NK-92 (cell line): ENCODE data around the gene GPR142.

Experiments used
- DNase-seq: peaks from one replicate; lab custom pipeline; 2025; ENCODE audit not compliant: unreplicated experiment; lab: John Stamatoyannopoulos, UW

The GPR142 gene, protein sequence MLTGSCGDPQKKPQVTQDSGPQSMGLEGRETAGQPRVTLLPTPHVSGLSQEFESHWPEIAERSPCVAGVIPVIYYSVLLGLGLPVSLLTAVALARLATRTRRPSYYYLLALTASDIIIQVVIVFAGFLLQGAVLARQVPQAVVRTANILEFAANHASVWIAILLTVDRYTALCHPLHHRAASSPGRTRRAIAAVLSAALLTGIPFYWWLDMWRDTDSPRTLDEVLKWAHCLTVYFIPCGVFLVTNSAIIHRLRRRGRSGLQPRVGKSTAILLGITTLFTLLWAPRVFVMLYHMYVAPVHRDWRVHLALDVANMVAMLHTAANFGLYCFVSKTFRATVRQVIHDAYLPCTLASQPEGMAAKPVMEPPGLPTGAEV

DNA sequence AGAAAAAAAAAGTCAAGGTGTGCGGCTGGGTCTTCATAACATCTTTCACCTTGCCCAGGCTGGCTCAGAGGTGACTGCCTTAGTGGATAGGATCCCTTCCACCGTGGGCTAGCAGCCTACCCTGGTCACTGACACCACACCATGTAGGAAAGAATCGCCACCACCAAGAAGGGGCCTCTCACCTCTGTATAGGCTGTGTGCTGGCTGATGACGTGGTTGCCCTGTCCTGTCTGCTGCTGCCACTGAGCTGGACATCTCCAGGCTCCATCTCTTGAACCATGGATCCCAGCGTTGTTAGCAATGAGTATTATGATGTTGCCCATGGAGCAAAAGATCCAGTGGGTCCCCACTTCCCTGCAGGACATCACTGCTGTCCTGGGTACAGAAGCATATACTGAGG, at the start of gene GPR142:
GPR142 (plus strand) TSS at position 301 of the 400 bp plus-strand sequence. CDS start 2,035 bp downstream, outside the sequence.
- no peak for DNase-seq

GRCh38 chr17:74318391-74318790, 48.9 kb upstream of the GPR142 start:
- DNase-seq, result no peak

- DNase-seq, result no peak
These were observed 42.8 kb upstream of the GPR142 start for GRCh38 chr17:74324521-74324920.

- no peak for DNase-seq
These were observed 41.9 kb upstream of the GPR142 start for GRCh38 chr17:74325376-74325742.

DNA sequence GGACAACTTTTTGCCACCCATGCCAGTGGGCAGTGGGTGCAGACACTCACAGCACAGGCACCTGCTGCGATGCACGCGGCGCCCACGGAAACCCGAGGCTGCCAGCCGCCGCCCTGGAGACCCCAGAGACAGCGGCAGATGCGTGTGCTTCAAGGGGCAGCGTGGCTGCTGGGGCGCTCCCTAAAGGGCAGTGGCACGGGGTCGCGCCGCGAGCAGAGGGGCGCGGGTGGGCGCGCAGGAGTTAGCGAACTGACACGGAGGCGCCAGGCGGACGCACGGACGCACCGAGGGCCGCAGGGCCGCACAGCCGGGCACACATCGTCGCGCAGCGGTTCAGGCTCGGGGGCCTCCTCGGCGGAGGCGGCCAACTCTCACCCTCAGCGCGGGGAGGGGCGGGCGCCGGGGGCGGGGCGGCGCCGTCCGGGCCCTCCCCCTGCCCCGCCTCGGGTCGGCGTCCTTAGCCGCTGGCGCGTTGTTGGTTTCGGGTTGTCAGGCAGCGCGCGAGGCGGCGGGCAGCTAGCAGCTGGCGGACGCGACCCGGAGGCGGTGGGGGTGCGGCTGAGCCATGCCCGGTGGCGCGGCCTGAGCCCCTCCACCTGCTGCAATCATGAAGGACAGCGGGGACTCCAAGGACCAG, 41.4 kb upstream of the GPR142 start, which contains the start of gene KIF19:
KIF19 (plus strand) TSS at position 484 of the 637 bp plus-strand sequence; CDS start at position 608, 124 bp downstream.
- DNase-seq, result no peak

DNA sequence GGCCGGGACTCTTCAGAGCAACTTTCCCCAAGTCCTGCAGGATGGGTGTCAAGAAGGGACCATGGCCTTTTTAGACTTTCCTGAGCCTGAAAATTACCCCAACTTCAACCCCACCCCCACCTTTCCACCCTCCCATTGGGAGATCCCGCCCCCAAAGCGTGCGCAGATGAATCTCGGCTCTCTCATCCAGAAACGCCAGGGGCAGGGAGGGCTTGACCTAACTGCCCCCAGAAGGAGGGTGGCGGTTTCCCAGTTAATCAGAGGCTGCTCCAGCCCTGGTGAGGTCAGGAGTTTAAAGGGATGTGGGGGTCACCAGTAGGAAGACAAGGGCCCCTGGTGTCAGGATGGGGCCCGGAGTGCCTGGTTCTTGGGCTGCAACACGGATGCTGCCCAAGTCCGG, 40.8 kb upstream of the GPR142 start:
- DNase-seq, result no peak

DNA sequence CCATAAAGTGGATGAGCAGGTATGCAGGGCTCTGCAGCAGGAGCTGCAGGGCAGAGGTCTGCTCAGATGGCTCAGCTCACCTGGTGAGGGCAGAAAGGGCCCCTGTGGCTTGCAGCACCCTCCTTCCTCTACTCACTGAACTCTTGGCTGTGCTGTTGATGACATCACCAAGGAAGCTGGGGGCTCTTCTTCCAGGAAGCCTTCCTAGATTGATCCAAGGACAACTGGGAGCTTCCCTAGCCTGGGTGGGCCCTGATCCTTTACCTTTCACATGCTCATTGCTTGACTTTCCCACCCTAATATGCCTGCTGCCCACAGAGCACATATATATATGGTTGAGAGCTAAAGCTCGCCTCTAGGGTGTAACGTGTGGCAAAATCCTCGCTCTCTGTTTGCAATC, 38.8 kb upstream of the GPR142 start:
- no peak for DNase-seq

DNA sequence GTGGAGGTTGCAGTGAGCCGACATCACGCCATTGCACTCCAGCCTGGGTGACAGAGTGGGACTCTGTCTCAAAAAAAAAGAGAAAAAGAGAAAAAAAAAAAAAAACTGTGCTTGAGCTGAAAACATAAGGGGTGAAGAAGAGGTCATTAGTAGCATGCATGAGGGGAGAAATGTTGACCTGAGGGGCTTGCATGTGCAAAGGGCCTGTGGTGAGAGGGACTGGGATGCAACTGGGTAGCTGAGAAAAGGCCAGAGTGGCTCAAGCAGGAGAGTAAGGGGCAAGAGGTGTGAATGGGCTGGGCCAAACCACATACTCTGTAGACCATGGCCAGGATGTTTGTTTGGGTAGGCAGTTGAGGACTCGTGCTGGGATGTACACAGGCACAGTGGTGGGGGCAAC, 37.9 kb upstream of the GPR142 start:
- no peak for DNase-seq

DNA sequence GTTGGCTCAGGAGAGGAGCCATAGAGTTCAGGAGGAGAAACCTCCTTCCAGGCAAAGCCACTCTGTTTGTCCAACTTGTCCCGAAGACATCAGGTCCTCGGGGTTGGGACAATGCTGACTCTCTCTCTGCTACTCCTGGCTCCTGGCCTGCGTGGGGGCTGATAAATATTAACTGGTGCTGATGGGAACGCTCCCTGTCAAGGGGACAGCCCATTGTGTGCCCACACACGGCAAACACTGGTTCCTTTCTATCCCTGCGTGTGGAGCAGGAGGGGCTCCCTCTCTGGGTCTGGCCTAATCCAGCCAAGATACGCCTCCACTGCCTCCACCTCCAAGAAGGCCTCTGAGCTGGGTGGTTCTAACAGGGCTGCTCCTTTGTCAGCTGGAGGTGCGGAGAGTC, 36.9 kb upstream of the GPR142 start:
- DNase-seq, result no peak

GRCh38 chr17:74332017-74332650, 35.2 kb upstream of the GPR142 start:
- no peak for DNase-seq

- DNase-seq, result no peak
These were observed 34.5 kb upstream of the GPR142 start for GRCh38 chr17:74332763-74333283.

- no peak for DNase-seq
These were observed 32.8 kb upstream of the GPR142 start for GRCh38 chr17:74334393-74335039.

- DNase-seq, result no peak
These were observed 31.7 kb upstream of the GPR142 start for GRCh38 chr17:74335529-74336062.

GRCh38 chr17:74336307-74336706, 31.0 kb upstream of the GPR142 start:
- DNase-seq, result no peak

- no peak for DNase-seq
These were observed 29.3 kb upstream of the GPR142 start for GRCh38 chr17:74337834-74338500.

GRCh38 chr17:74339537-74340195, 27.6 kb upstream of the GPR142 start:
- no peak for DNase-seq

- no peak for DNase-seq
These were observed 26.8 kb upstream of the GPR142 start for GRCh38 chr17:74340470-74341023.

DNA sequence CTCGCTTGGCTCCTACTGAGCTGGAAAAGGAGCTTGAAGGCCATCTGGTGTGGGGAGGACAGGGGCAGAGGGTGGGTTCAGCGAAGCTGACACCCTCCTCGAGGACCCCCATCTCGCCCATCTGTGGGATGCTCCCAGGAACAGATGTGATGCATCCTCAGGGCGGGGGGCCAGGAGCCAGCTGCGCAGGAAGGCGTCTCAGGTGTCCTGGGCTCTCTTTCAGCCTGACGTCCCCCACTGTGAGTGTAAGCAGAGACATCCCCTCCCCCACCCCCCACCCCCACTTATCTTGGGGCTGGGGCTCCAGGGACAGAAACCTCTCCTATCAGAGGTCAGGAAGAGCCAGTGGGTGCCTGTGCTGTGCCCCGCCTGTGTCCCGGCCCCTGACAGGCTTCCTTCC, 25.1 kb upstream of the GPR142 start:
- DNase-seq, result no peak

- DNase-seq, result no peak
These were observed 24.2 kb upstream of the GPR142 start for GRCh38 chr17:74343121-74343520.
